ENCODE data around the gene RNPEPL1. TPM values are rescaled to one million over a fixed set of nuclear protein-coding genes. Genes with fewer than 3 reads are reported as not detected.
"Not testable (repeated sequence)": the region's sequence is repeated elsewhere in the genome, so short reads cannot be mapped to it uniquely, and the experiment has no call there.

RNPEPL1 gene
- total and polyA plus RNA-seq, 3 donors from 2014 or later: 28.9 to 48.5 (median 39.1) TPM

GRCh38 chr2:240560084-240560479, 8.2 kb upstream of the RNPEPL1 start, which contains the start of gene DUSP28:
TSS of gene DUSP28 (plus strand) at chr2:240560357. CDS start at chr2:240560685, 328 bp downstream.
- 0 to 1% methylated on average over 31 to 33 of the region's 39 CpGs for WGBS, 2 donors
- no peak for TF ChIP-seq CTCF (IDR thresholded peaks at IDR 0.05)
- no peak for TF ChIP-seq POLR2A (IDR thresholded peaks at IDR 0.05)
- Histone ChIP-seq H3K27ac (peak within 1 kb of the TSS; percentile 99), H3K36me3 (ENCODE audit: low read depth, missing control alignments) (no peaks in the 10 kb centered on the region), H3K27me3 (no peaks in the 10 kb centered on the region), H3K4me1 (peaks cover 44% of the 10 kb centered on the region), H3K4me3 (peak within 1 kb of the TSS; percentile 87 to 97), H3K9me3 (no peaks in the 10 kb centered on the region)
- intact Hi-C loops (cut with DNase I; ENCODE audit: low total_unique reads): no loop called here
- peak; percentile 94 for DNase-seq

GRCh38 chr2:240560480-240561324, 7.6 kb upstream of the RNPEPL1 start:
- H3K36me3 ChIP-seq (ENCODE audit: low read depth, missing control alignments): no peaks in the 10 kb centered on the region
- TF ChIP-seq POLR2A (IDR thresholded peaks at IDR 0.05) (peak; percentile 81), CTCF (IDR thresholded peaks at IDR 0.05) (peak; percentile 12 to 37 (median 35))
- H3K9me3 ChIP-seq: no peaks in the 10 kb centered on the region
- peak; percentile 100 for DNase-seq
- H3K27me3 ChIP-seq: no peaks in the 10 kb centered on the region
- intact Hi-C loops (cut with DNase I; ENCODE audit: low total_unique reads): no loop called here
- H3K4me1 ChIP-seq: peaks cover 47% of the 10 kb centered on the region
- H3K4me3 ChIP-seq: peak overlapping the region; percentile 87 to 97
- H3K27ac ChIP-seq: peak overlapping the region; percentile 99
- 0 to 1% methylated on average over 10 to 63 of the region's 101 CpGs for WGBS, 2 donors

- Histone ChIP-seq H3K27ac (peak overlapping the region; percentile 55 to 99), H3K27me3 (no peaks in the 10 kb centered on the region), H3K4me1 (peaks cover 46% of the 10 kb centered on the region), H3K4me3 (peak overlapping the region; percentile 87 to 97), H3K9me3 (no peaks in the 10 kb centered on the region), H3K36me3 (ENCODE audit: low read depth, missing control alignments) (no peaks in the 10 kb centered on the region)
- intact Hi-C loops (cut with DNase I; ENCODE audit: low total_unique reads): no loop called here
- TF ChIP-seq CTCF (IDR thresholded peaks at IDR 0.05) (no peak), POLR2A (IDR thresholded peaks at IDR 0.05) (no peak)
- DNase-seq: peak; percentile 12
- WGBS, 2 donors: 34 to 39% methylated on average over 13 to 14 of the region's 14 CpGs
These were observed 6.8 kb upstream of the RNPEPL1 start for GRCh38 chr2:240561325-240561971.

- H3K4me3 ChIP-seq; H3K9me3 ChIP-seq; H3K27me3 ChIP-seq; H3K36me3 ChIP-seq (ENCODE audit: low read depth, missing control alignments); intact Hi-C loops (cut with DNase I; ENCODE audit: low total_unique reads); H3K27ac ChIP-seq: not testable (repeated sequence)
- WGBS, 2 donors: 84 to 85% methylated on average over 17 of the region's 17 CpGs
- peak; percentile 13 for DNase-seq
- H3K4me1 ChIP-seq: peaks cover 43% of the 10 kb centered on the region
These were observed 5.1 kb upstream of the RNPEPL1 start for GRCh38 chr2:240563231-240563630.

GRCh38 chr2:240563951-240564560, 4.2 kb upstream of the RNPEPL1 start:
- intact Hi-C loops (cut with DNase I; ENCODE audit: low total_unique reads): no loop called here
- Histone ChIP-seq H3K9me3 (no peaks in the 10 kb centered on the region), H3K4me3 (no peak overlapping the region), H3K27ac (peak overlapping the region; percentile 4 to 50), H3K36me3 (ENCODE audit: low read depth, missing control alignments) (no peaks in the 10 kb centered on the region), H3K4me1 (peaks cover 45% of the 10 kb centered on the region), H3K27me3 (no peaks in the 10 kb centered on the region)
- WGBS, 2 donors: 66 to 71% methylated on average over 12 of the region's 12 CpGs
- TF ChIP-seq POLR2A (IDR thresholded peaks at IDR 0.05): no peak
- TF ChIP-seq CTCF (IDR thresholded peaks at IDR 0.05): no peak
- DNase-seq: peak; percentile 12

All from testis (tissue), 3 donors.